Cardiac muscle cell (in vitro differentiated cells and primary cell): ENCODE results near the gene TJP3. TPM values are rescaled to one million over a fixed set of nuclear protein-coding genes. Genes with fewer than 3 reads are reported as not detected.
A peak's percentile ranks its signal among the peaks of the same experiment; 100 is the strongest.

ENCODE experiments used
- DNase-seq, 2 donors: peaks; one replicate each; pipeline versions ENCODE4 v3.0.0 to v3.0.0-alpha.2; 2010 to 2017; ENCODE audit warnings: low read depth in 1 of 2, low spot score in 1 of 2
- H3K27ac ChIP-seq: fragments of 200-600 bp; sonication (generic); 2 replicates; pipeline ENCODE4 v1.5.1; 2016
- H3K27me3 ChIP-seq: fragments of 200-600 bp; sonication (generic); 2 replicates; pipeline ENCODE4 v1.6.0; 2016; ENCODE audit warnings: control low read depth
- H3K36me3 ChIP-seq: fragments of 200-600 bp; sonication (generic); 2 replicates; pipeline ENCODE4 v1.5.1; 2016; ENCODE audit warnings: control low read depth
- H3K4me1 ChIP-seq: fragments of 200-600 bp; sonication (generic); 2 replicates; pipeline ENCODE4 v1.8.1; 2017; ENCODE audit warnings: low read depth, mild to moderate bottlenecking, mixed run types
- H3K4me3 ChIP-seq: fragments of 200-600 bp; sonication (generic); 2 replicates; pipeline ENCODE4 v1.5.1; 2016; ENCODE audit warnings: mild to moderate bottlenecking
- H3K9me3 ChIP-seq: fragments of 200-600 bp; sonication (generic); 2 replicates; pipeline ENCODE4 v1.5.1; 2017; ENCODE audit warnings: low read depth, mild to moderate bottlenecking, control low read depth
- polyA plus RNA-seq: library from polyadenylated mRNA; unstranded; fragments of >200 nt; fragmentation: Nextera tagmentation; extraction: Ambion mirVana; gene quantifications from 2 replicates; pipeline ENCODE4 v1.2.1, GENCODE V29; 2016
- total RNA-seq: library from RNA; depleted of rRNA; stranded (reverse); fragments of >200 nt; gene quantifications from 2 replicates; pipeline ENCODE4 v1.2.3, GENCODE V29; 2016
- TF ChIP-seq, protein P1 (sequence below): IDR thresholded peaks from 2 replicates; pipeline ENCODE4 v1.5.1; 2012; ENCODE audit warnings: low read depth, mild to moderate bottlenecking, low read length

TJP3 gene
- total and polyA plus RNA-seq, 2 experiments from 2014 or later = 5.0 to 5.2 TPM

DNA sequence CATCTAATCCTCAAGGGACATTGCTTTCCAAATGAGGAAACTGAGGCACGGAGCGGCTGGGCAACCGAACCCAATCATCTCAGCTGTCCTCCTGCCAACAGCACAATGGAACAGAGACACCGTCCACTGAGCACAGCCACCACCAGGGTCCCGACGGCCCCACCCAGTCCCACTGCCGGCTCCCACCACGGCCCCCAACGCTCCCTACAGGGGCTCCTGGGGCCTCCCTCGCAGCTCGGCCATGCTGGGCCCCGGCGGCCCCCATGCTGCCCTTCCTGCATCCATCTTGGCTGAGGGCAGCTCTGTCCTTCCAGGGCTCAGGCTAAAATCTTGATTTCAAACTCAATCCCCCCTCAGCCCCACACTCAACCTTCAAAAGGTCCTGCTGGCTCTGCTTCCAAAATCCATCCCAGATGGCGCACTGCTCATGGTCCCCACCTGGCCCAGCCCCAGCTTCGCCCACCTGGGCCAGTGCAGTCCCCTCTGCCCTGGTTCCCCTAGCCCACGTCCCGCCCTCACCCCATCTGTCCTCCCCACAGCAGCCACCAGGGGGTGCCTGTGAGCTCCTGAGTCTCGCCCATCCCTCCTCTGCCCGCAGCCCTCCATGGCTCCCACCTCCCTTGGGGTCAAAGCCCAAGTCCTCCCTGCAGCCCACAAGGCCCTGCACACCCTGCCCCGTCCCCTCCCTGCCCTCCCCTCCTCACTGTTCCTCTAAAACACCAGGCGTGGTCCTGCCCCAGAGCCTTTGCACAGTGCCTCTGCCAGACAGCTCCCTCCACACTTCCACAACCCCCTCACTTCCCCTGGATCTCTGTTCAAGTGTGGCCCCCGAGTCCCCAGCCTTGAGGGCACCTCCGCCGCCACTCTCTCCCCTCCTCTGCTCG lies 15.8 kb upstream of the TJP3 start:
- Histone ChIP-seq H3K27ac (no peak overlapping the region), H3K4me1 (peaks cover 5% of the 10 kb centered on the region), H3K36me3 (no peaks in the 10 kb centered on the region), H3K9me3 (no peaks in the 10 kb centered on the region), H3K27me3 (no peaks in the 10 kb centered on the region), H3K4me3 (no peak overlapping the region)
- no peak for DNase-seq
- TF ChIP-seq, protein P1, sequence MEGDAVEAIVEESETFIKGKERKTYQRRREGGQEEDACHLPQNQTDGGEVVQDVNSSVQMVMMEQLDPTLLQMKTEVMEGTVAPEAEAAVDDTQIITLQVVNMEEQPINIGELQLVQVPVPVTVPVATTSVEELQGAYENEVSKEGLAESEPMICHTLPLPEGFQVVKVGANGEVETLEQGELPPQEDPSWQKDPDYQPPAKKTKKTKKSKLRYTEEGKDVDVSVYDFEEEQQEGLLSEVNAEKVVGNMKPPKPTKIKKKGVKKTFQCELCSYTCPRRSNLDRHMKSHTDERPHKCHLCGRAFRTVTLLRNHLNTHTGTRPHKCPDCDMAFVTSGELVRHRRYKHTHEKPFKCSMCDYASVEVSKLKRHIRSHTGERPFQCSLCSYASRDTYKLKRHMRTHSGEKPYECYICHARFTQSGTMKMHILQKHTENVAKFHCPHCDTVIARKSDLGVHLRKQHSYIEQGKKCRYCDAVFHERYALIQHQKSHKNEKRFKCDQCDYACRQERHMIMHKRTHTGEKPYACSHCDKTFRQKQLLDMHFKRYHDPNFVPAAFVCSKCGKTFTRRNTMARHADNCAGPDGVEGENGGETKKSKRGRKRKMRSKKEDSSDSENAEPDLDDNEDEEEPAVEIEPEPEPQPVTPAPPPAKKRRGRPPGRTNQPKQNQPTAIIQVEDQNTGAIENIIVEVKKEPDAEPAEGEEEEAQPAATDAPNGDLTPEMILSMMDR = peak; percentile 56

DNA sequence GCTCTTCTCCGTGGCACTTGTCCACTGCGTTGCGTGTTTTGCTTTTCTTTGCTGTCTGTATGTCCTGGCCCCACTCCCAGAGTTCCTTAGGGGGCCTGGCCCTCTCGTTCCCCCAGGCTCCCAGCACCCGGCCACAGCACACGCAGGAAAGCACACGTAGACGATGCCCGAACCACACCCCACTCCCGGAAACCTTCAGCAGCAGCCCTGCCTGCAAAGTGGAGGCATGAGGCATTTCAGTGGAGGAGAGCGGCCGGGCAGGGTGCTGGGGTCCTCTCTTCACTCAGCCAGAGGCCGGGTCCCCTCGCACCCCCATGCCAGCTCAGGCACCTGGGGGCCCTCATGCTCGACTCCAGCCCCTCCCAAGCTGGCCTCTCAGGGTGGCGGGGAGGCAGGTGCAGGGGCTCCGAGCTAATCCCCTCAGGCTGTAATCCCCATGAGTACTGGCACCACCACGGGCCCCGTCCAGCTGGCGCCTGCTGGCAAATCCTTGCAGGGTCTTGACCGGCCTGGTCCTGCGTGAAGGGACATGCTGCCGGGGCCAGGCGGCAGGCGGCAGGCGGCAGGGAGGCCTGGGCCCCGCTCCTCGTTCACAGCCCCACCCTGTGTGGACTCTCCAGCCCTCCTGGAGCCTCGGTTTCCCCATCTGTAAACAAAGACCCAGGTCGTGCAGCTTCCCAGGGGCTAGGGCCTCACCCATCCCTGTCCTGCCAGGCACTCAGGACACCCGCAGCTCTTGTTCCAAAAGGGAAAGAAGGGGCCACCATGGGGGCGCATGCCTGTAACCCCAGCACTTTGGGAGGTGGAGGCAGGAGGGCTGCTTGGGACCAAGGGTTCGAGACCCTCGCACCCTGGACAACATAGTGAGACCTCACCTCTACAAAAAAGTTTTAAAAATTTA lies 14.9 kb upstream of the TJP3 start:
- TF ChIP-seq, protein P1 = no peak
- H3K27ac ChIP-seq = no peak overlapping the region

DNA sequence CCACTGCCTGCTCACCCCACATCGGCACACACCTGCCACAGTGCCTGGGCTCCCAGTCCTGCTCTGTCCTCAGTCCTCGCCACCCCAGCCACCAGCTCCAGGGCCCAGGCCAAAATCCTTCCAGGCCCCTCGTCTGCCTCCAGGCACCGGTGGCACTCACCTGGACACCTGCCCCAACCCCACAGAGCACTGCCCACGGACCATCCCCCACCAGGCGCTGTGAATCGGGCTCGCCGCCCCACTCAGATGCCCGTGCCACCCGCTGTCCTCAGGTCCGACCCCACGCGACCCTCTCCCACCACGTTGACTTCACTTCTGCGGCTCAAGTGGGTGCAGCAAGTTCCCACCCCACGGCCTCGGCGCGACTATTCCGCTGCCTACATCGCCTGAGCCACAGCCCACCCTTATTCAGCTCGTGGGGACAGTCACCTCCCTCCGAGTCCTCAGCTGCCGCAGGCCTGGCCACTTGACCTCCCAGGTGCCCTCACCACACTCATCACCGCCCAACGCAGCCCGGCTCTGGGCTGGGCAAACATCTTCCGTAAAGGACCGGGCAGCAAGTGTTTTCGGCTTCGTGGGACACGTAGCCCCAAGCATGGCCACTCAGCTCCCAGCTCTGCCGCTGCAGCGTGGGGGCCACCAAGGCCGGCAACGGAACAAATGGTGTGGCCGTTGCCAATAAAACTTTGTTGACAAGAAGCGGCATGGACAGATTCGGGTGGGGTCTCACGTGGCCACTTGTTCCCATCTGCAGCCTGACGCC lies 13.6 kb upstream of the TJP3 start:
- no peaks in the 10 kb centered on the region for H3K36me3 ChIP-seq
- DNase-seq = no peak
- no peak overlapping the region for H3K27ac ChIP-seq
- H3K4me3 ChIP-seq = no peak overlapping the region
- H3K27me3 ChIP-seq = no peaks in the 10 kb centered on the region
- H3K4me1 ChIP-seq = peaks cover 7% of the 10 kb centered on the region
- no peaks in the 10 kb centered on the region for H3K9me3 ChIP-seq
- TF ChIP-seq, protein P1 = no peak

More for the DNA sequence above, 14.9 kb upstream of the TJP3 start:
- peaks cover 1% of the 10 kb centered on the region for H3K4me1 ChIP-seq
- H3K36me3 ChIP-seq = no peaks in the 10 kb centered on the region
- no peak overlapping the region for H3K4me3 ChIP-seq
- no peaks in the 10 kb centered on the region for H3K27me3 ChIP-seq
- DNase-seq = no peak
- no peaks in the 10 kb centered on the region for H3K9me3 ChIP-seq

DNA sequence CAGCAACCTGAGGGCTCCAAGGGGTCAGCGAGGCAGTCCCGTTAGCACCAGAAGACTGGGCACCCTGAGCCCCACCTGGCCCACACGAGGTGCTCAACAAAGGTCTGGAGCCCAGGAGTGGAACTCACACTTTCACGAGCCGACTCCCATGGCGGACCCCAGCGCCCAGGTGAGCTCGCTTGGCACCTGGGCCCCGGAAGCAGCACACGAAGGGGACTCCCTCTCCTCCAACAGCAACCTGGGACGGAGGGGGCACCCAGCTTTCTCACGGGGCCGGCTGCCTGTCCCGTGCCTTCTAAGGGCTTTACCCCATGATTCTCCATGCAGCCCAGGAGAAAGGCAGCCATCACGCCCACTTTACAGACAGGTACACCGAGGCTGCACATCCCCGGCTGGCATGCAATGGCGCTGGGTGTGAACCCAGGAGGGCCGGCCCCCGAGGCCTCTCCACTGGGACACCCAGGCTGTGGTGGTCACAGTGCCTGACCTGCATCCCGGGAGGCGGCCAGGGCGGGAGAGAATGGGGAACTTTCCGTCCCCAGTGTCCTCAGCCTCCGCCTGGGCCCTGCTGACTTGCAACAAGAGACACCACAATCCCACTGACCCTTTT lies 13.0 kb upstream of the TJP3 start:
- H3K9me3 ChIP-seq = no peaks in the 10 kb centered on the region
- H3K36me3 ChIP-seq = no peaks in the 10 kb centered on the region
- DNase-seq = no peak
- H3K4me1 ChIP-seq = peaks cover 8% of the 10 kb centered on the region
- TF ChIP-seq, protein P1 = no peak
- H3K27me3 ChIP-seq = no peaks in the 10 kb centered on the region
- H3K4me3 ChIP-seq = no peak overlapping the region
- no peak overlapping the region for H3K27ac ChIP-seq
